HCT116 (cell line): ENCODE data around the gene PSMD12. TPM values are rescaled to one million over a fixed set of nuclear protein-coding genes. Genes with fewer than 3 reads are reported as not detected.

Experiments used
- ATAC-seq: fragments of 200-7000 bp; cut with Tn5 transposase; 2 replicates; pipeline ENCODE4 v1.9.1; 2020; ENCODE audit warnings: mild to moderate bottlenecking, moderate library complexity
- BruUV-seq: library from RNA; stranded (reverse); fragments of 400-500 nt; replicated peaks from 2 replicates; lab custom pipeline; 2021; lab: Mats Ljungman, UMichigan
- CTCF ChIA-PET: fragments of 300-600 bp; sonication (Branson Sonifier 250); formaldehyde crosslinking; loops from one replicate; lab custom pipeline; 2021; ENCODE audit warnings: antibody characterized with exemption; lab: Charles Lee
- POLR2A ChIA-PET: fragments of 300-600, 350-600 bp; sonication (Branson Sonifier 250); formaldehyde crosslinking; loops from one replicate; lab custom pipeline; 2021; ENCODE audit warnings: antibody characterized with exemption; lab: Charles Lee
- RAD21 ChIA-PET, 2 experiments: fragments of 300-600 bp; sonication (Branson Sonifier 250); formaldehyde crosslinking; loops; one replicate each; lab custom pipeline; 2023; ENCODE audit warnings: low total read pairs in 2 of 2; ENCODE audit not compliant: uncharacterized antibody in 2 of 2, unreplicated experiment in 2 of 2, low non-redundant PET in 1 of 2; lab: Charles Lee
- DNase-seq: peaks from one replicate; pipeline ENCODE4 v3.0.0-alpha.2; 2010; ENCODE audit warnings: low read depth, low spot score
- H2AFZ ChIP-seq: fragments of 200-600 bp; shearing (Covaris generic), sonication (generic); 2 replicates; pipeline ENCODE4 v1.6.1; 2017; ENCODE audit warnings: low read depth, mixed run types, mixed read lengths, antibody characterized with exemption, low read length; ENCODE audit not compliant: poor library complexity, severe bottlenecking
- H3K27ac ChIP-seq: 2 replicates; pipeline ENCODE4 v1.5.1; 2012; ENCODE audit warnings: low read depth, low read length
- H3K27me3 ChIP-seq: fragments of 200-600 bp; sonication (generic); 2 replicates; pipeline ENCODE4 v1.6.1; 2016; ENCODE audit warnings: mixed run types, low read length, mixed read lengths; ENCODE audit not compliant: insufficient read depth
- H3K36me3 ChIP-seq, 2 experiments: fragments of 200-500 bp in 1 of 2; fragments of 200-600 bp in 1 of 2; sonication (Bioruptor generic) in 1 of 2; sonication (generic) in 1 of 2; 2 replicates each; pipeline versions ENCODE4 v1.5.1 to v1.6.1; 2014 to 2016; ENCODE audit warnings: low read length in 2 of 2, inconsistent platforms in 1 of 2, mixed read lengths in 1 of 2, mixed run types in 1 of 2; ENCODE audit not compliant: insufficient read depth in 2 of 2, control insufficient read depth in 1 of 2
- H3K4me1 ChIP-seq, 2 experiments: fragments of 200-600 bp in 1 of 2; sonication (generic) in 1 of 2; 2 replicates each; pipeline versions ENCODE4 v1.5.1 to v1.6.1; 2012 to 2017; ENCODE audit warnings: low read length in 2 of 2, inconsistent platforms in 1 of 2, mild to moderate bottlenecking in 1 of 2, mixed read lengths in 1 of 2, mixed run types in 1 of 2, moderate library complexity in 1 of 2; ENCODE audit not compliant: insufficient read depth in 2 of 2, control insufficient read depth in 1 of 2
- H3K4me2 ChIP-seq: fragments of 200-600 bp; sonication (generic); 2 replicates; pipeline ENCODE4 v1.6.1; 2017; ENCODE audit warnings: mixed run types, low read length, mixed read lengths
- H3K4me3 ChIP-seq, 2 experiments: fragments of 200-600 bp in 1 of 2; sonication (generic) in 1 of 2; replicated peaks in 1 of 2; 2 replicates each; pipeline ENCODE4 v1.5.1; 2011 to 2016; ENCODE audit warnings: low read length in 2 of 2, control low read depth in 1 of 2, low read depth in 1 of 2, mild to moderate bottlenecking in 1 of 2, mixed read lengths in 1 of 2, mixed run types in 1 of 2
- H3K79me2 ChIP-seq: fragments of 200-600 bp; sonication (generic); 2 replicates; pipeline ENCODE4 v1.6.1; 2017; ENCODE audit warnings: mild to moderate bottlenecking, mixed run types, low read length, moderate library complexity, mixed read lengths; ENCODE audit not compliant: insufficient read depth
- H3K9ac ChIP-seq: fragments of 200-600 bp; sonication (generic); 2 replicates; pipeline ENCODE4 v1.6.1; 2016; ENCODE audit warnings: low read length, mixed read lengths
- H3K9me2 ChIP-seq: fragments of 200-600 bp; sonication (generic), shearing (Covaris generic); 2 replicates; pipeline ENCODE4 v1.6.1; 2017; ENCODE audit warnings: mixed run types, mild to moderate bottlenecking, moderate library complexity; ENCODE audit not compliant: insufficient read depth
- H3K9me3 ChIP-seq, 2 experiments: fragments of 200-500 bp in 1 of 2; fragments of 200-600 bp in 1 of 2; sonication (Bioruptor generic) in 1 of 2; sonication (generic) in 1 of 2; 2 replicates each; pipeline ENCODE4 v1.6.1; 2014 to 2017; ENCODE audit warnings: low read length in 2 of 2, mixed read lengths in 2 of 2, inconsistent platforms in 1 of 2, low read depth in 1 of 2, mild to moderate bottlenecking in 1 of 2, mixed run types in 1 of 2, moderate library complexity in 1 of 2; ENCODE audit not compliant: control insufficient read depth in 1 of 2, insufficient read depth in 1 of 2
- H4K20me1 ChIP-seq: fragments of 200-600 bp; sonication (generic), shearing (Covaris generic); 2 replicates; pipeline ENCODE4 v1.6.1; 2017; ENCODE audit warnings: mixed run types, mild to moderate bottlenecking, moderate library complexity; ENCODE audit not compliant: insufficient read depth
- CEBPB ChIP-seq: IDR thresholded peaks from 2 replicates; pipeline ENCODE4 v1.6.1; 2012; ENCODE audit warnings: low read depth
- EGR1 ChIP-seq: IDR thresholded peaks from 2 replicates; pipeline ENCODE4 v1.6.1; 2012; ENCODE audit warnings: low read depth
- ELF1 ChIP-seq: IDR thresholded peaks from 2 replicates; pipeline ENCODE4 v1.6.1; 2012; ENCODE audit warnings: low read depth, borderline replicate concordance
- EZH2phosphoT487 ChIP-seq: fragments of 200-600 bp; IDR thresholded peaks from 2 replicates; pipeline ENCODE4 v1.6.1; 2018; ENCODE audit warnings: antibody characterized with exemption, borderline replicate concordance
- FOSL1 ChIP-seq: IDR thresholded peaks from 2 replicates; pipeline ENCODE4 v1.6.1; 2012; ENCODE audit warnings: low read depth
- POLR2AphosphoS5 ChIP-seq: IDR thresholded peaks from 2 replicates; pipeline ENCODE4 v1.6.1; 2011; ENCODE audit warnings: mild to moderate bottlenecking, low read depth, low read length, moderate library complexity
- RAD21 ChIP-seq: IDR thresholded peaks from 2 replicates; pipeline ENCODE4 v1.6.1; 2012; ENCODE audit warnings: low read depth, mild to moderate bottlenecking
- SP1 ChIP-seq: IDR thresholded peaks from 2 replicates; pipeline ENCODE4 v1.6.1; 2012; ENCODE audit warnings: low read depth
- SRF ChIP-seq: IDR thresholded peaks from 2 replicates; pipeline ENCODE4 v1.6.1; 2012; ENCODE audit warnings: low read depth
- TCF7L2 ChIP-seq: IDR thresholded peaks from 2 replicates; pipeline ENCODE4 v1.7.0; 2011; ENCODE audit warnings: borderline replicate concordance, inconsistent platforms; ENCODE audit not compliant: insufficient read depth, insufficient read length; ENCODE audit errors: extremely low read depth
- ZFX ChIP-seq: fragments of 450-650 bp; IDR thresholded peaks from 2 replicates; pipeline ENCODE4 v1.6.1; 2017
- intact Hi-C: fragments of 100-400 bp; cut with micrococcal nuclease; formaldehyde crosslinking; loops from 2 replicates; pipeline ENCODE4 v1.10.0; 2022
- total RNA-seq: library from RNA; stranded (reverse); gene quantifications from one replicate; pipeline ENCODE4 v1.2.1, GENCODE V29; 2021; ENCODE audit not compliant: unreplicated experiment
- TF ChIP-seq, protein P1 (sequence below): IDR thresholded peaks from 2 replicates; pipeline ENCODE4 v1.6.1; 2012; ENCODE audit warnings: low read depth
- TF ChIP-seq, protein P2 (sequence below), 3 experiments: fragments of 200-600 bp in 1 of 3; sonication (generic) in 1 of 3; IDR thresholded peaks in 2 of 3; conservative IDR thresholded peaks in 1 of 3; 2 replicates each; pipeline ENCODE4 v1.5.1; 2012 to 2017; ENCODE audit warnings: low read depth in 2 of 3, low read length in 2 of 3, antibody characterized with exemption in 1 of 3, borderline replicate concordance in 1 of 3, control low read depth in 1 of 3, mild to moderate bottlenecking in 1 of 3, mixed read lengths in 1 of 3, mixed run types in 1 of 3, moderate library complexity in 1 of 3; ENCODE audit not compliant: insufficient read depth in 1 of 3

PSMD12 gene
- total RNA-seq, 1 experiment from 2014 or later = 115 TPM

DNA sequence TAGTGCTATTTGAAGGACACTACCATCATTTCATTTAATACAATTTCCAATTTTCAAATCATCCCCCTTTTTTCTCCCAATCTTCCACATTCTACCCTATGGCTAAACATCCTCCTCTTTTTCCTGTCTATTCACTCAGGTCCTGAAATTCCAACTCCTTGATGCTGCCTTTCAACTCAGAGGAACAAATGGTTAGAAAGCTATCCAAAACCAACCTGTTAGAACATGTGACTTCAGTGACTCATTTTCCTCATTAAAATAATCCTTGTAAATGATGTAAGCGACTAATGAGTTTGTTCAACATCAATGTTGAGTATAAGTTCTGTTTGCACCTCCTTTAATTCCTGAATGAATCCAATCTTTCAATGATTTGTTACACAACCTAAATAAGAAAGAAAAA is 5.5 kb downstream of the PSMD12 start:
- TF ChIP-seq ZFX (no peak), FOSL1 (no peak), CEBPB (no peak), EGR1 (no peak), POLR2AphosphoS5 (no peak), TCF7L2 (no peak), ELF1 (no peak), SRF (no peak), EZH2phosphoT487 (no peak), RAD21 (no peak), SP1 (no peak)
- TF ChIP-seq, protein P1, sequence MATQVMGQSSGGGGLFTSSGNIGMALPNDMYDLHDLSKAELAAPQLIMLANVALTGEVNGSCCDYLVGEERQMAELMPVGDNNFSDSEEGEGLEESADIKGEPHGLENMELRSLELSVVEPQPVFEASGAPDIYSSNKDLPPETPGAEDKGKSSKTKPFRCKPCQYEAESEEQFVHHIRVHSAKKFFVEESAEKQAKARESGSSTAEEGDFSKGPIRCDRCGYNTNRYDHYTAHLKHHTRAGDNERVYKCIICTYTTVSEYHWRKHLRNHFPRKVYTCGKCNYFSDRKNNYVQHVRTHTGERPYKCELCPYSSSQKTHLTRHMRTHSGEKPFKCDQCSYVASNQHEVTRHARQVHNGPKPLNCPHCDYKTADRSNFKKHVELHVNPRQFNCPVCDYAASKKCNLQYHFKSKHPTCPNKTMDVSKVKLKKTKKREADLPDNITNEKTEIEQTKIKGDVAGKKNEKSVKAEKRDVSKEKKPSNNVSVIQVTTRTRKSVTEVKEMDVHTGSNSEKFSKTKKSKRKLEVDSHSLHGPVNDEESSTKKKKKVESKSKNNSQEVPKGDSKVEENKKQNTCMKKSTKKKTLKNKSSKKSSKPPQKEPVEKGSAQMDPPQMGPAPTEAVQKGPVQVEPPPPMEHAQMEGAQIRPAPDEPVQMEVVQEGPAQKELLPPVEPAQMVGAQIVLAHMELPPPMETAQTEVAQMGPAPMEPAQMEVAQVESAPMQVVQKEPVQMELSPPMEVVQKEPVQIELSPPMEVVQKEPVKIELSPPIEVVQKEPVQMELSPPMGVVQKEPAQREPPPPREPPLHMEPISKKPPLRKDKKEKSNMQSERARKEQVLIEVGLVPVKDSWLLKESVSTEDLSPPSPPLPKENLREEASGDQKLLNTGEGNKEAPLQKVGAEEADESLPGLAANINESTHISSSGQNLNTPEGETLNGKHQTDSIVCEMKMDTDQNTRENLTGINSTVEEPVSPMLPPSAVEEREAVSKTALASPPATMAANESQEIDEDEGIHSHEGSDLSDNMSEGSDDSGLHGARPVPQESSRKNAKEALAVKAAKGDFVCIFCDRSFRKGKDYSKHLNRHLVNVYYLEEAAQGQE = no peak
- TF ChIP-seq, protein P2, sequence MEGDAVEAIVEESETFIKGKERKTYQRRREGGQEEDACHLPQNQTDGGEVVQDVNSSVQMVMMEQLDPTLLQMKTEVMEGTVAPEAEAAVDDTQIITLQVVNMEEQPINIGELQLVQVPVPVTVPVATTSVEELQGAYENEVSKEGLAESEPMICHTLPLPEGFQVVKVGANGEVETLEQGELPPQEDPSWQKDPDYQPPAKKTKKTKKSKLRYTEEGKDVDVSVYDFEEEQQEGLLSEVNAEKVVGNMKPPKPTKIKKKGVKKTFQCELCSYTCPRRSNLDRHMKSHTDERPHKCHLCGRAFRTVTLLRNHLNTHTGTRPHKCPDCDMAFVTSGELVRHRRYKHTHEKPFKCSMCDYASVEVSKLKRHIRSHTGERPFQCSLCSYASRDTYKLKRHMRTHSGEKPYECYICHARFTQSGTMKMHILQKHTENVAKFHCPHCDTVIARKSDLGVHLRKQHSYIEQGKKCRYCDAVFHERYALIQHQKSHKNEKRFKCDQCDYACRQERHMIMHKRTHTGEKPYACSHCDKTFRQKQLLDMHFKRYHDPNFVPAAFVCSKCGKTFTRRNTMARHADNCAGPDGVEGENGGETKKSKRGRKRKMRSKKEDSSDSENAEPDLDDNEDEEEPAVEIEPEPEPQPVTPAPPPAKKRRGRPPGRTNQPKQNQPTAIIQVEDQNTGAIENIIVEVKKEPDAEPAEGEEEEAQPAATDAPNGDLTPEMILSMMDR (IDR thresholded peaks at IDR 0.05 in 2 of 3, conservative IDR thresholded peaks at IDR 0.05 in 1 of 3; ENCODE audit: borderline replicate concordance in 1 of 3, insufficient read depth in 1 of 3, low read depth in 2 of 3, low read length in 2 of 3) = no peak
- H3K9me3 ChIP-seq = no peaks in the 10 kb centered on the region
- H3K4me1 ChIP-seq = peaks cover 7 to 14% of the 10 kb centered on the region in 2 experiments; a peak in 3 of 4 replicates
- no peak overlapping the region for H2AFZ ChIP-seq
- BruUV-seq = no TSS peak
- ChIA-PET RAD21 (no interaction called here), CTCF (interaction anchor here (1.8 to 2.3 kb wide), 2 partner anchors 14 to 88 kb away, joined by 4 to 11 read pairs; no protein-coding TSS in a partner anchor), POLR2A (no interaction called here)
- no peak overlapping the region for H3K9ac ChIP-seq
- no peak for DNase-seq
- peaks cover 98% of the 10 kb centered on the region for H3K79me2 ChIP-seq
- H3K4me2 ChIP-seq = no peak overlapping the region
- no peak overlapping the region for H3K27ac ChIP-seq
- peaks cover 32 to 53% of the 10 kb centered on the region in 2 experiments for H3K36me3 ChIP-seq
- no peaks in the 10 kb centered on the region for H3K27me3 ChIP-seq
- H4K20me1 ChIP-seq = peaks cover 56% of the 10 kb centered on the region
- no peaks in the 10 kb centered on the region for H3K9me2 ChIP-seq
- intact Hi-C loops = loop anchor here (10.0 kb wide), 1 partner anchor 646 kb away; no protein-coding TSS in a partner anchor
- ATAC-seq = no peak
- no peak overlapping the region for H3K4me3 ChIP-seq
